ENCODE results near the gene ZNF20.
"Not testable (repeated sequence)": the region's sequence is repeated elsewhere in the genome, so short reads cannot be mapped to it uniquely, and the experiment has no call there.

ZNF20 gene

DNA sequence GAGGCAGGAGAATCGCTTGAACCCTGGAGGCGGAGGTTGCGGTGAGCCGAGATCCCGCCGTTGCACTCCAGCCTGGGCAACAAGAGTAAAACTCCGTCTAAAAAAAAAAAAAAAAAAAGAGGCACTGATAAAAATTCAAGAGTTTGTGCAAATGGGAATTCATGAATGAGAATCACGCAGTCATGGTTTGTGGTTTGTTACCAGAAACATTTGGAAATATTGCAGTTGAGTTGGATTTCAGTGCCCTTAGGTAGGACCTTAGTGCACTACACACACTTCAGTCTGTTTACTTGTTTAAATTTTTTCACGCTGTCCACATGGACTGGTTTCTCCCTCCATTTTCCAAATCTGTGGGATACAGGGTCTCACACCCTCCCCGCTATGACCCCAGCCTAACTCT is 47.2 kb downstream of the ZNF20 start:
- ChIA-PET CTCF (no interaction called here), POLR2A (no interaction called here)
- TF ChIP-seq FOXM1 (IDR thresholded peaks at IDR 0.05; ENCODE audit: borderline replicate concordance) (no peak), ARNT (IDR thresholded peaks at IDR 0.05) (no peak), FOXK2 (IDR thresholded peaks at IDR 0.05) (no peak), SUZ12 (IDR thresholded peaks at IDR 0.05) (no peak), ELF4 (IDR thresholded peaks at IDR 0.05) (no peak), FOXA1 (IDR thresholded peaks at IDR 0.05) (no peak), HDGF (IDR thresholded peaks at IDR 0.05; ENCODE audit: borderline replicate concordance) (no peak), ZNF384 (IDR thresholded peaks at IDR 0.05) (no peak), L3MBTL2 (conservative IDR thresholded peaks at IDR 0.05) (no peak), CTBP1 (IDR thresholded peaks at IDR 0.05; ENCODE audit: borderline replicate concordance) (no peak), SP1 (IDR thresholded peaks at IDR 0.05) (no peak), LEF1 (IDR thresholded peaks at IDR 0.05; ENCODE audit: borderline replicate concordance) (no peak), BHLHE40 (IDR thresholded peaks at IDR 0.05; ENCODE audit: borderline replicate concordance) (no peak), TARDBP (IDR thresholded peaks at IDR 0.05) (no peak), NFRKB (IDR thresholded peaks at IDR 0.05) (no peak)
- TF ChIP-seq, protein P1, sequence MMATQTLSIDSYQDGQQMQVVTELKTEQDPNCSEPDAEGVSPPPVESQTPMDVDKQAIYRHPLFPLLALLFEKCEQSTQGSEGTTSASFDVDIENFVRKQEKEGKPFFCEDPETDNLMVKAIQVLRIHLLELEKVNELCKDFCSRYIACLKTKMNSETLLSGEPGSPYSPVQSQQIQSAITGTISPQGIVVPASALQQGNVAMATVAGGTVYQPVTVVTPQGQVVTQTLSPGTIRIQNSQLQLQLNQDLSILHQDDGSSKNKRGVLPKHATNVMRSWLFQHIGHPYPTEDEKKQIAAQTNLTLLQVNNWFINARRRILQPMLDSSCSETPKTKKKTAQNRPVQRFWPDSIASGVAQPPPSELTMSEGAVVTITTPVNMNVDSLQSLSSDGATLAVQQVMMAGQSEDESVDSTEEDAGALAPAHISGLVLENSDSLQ (IDR thresholded peaks at IDR 0.05): no peak
- DNase-seq (ENCODE audit: extremely low spot score): no peak

DNA sequence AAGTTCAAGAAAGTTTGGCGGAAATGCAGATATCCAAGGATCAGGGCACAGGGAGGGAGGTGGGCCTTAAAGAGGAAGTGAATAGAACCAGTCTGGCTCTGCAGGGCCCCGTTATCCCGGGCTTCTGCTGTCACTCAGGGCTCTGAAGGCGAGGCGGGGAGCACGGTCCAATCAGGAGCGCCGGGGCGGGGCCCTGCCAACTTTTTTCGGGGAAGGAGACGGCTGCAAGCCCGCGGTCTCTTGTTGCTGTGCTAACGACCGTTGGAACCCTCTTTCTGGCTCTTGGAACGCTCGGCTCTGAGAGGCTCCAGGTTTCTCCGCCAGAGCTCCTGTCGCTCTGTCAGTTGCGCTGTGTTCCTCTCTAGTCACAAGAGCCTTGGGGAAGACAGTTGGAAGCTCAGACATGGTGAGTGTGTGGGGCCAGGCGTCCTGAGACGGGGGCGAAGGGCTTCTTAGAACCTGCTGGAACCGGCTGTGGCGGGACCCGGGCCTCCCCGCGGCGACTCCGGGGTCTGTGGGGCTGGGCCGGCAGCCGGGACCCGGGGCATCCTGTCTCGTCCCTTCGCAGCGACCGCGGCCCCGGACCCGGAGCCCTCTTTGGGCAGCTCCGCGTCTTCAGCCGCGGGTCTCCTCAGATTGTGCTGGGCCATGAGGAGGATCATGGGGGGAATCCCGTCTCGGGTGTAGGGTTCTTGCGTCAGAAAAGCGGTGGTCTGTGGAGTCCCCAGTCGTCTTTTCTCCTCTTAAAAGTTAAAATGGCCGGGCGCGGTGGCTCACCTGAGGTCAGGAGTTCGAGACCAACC is 47.9 kb downstream of the ZNF20 start:
- no peak for DNase-seq (ENCODE audit: extremely low spot score)
- POLR2A ChIA-PET: no interaction called here

DNA sequence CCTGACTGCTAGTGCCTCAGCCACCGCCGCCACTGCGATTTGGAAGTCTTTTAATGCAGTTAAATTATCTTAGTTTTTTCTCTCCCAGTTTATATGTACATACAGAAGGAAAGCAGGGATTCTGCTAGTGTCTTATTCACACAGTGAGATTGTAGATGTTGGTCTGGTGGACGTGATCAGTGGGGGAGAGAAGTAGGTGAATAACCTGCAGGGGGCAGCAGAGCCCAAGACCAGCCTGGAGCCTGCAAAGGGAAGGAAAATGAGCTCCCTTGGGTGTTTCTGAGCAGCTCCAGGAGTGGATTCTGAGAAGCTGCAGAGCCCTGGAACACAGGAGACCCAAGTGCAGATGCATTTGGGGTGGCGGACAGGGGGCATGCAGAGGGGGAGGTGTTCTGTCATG is 49.3 kb downstream of the ZNF20 start:
- no peak for DNase-seq (ENCODE audit: extremely low spot score)
- TF ChIP-seq SUZ12 (IDR thresholded peaks at IDR 0.05) (no peak), BHLHE40 (IDR thresholded peaks at IDR 0.05; ENCODE audit: borderline replicate concordance) (no peak), NFRKB (IDR thresholded peaks at IDR 0.05) (no peak), LEF1 (IDR thresholded peaks at IDR 0.05; ENCODE audit: borderline replicate concordance) (no peak), FOXK2 (IDR thresholded peaks at IDR 0.05) (no peak), ZNF384 (IDR thresholded peaks at IDR 0.05) (no peak), FOXM1 (IDR thresholded peaks at IDR 0.05; ENCODE audit: borderline replicate concordance) (no peak), ELF4 (IDR thresholded peaks at IDR 0.05) (no peak), CTBP1 (IDR thresholded peaks at IDR 0.05; ENCODE audit: borderline replicate concordance) (no peak), ARNT (IDR thresholded peaks at IDR 0.05) (no peak), HDGF (IDR thresholded peaks at IDR 0.05; ENCODE audit: borderline replicate concordance) (no peak)
- TF ChIP-seq, protein P1 (IDR thresholded peaks at IDR 0.05): no peak
- ChIA-PET POLR2A (no interaction called here), CTCF (interaction anchor here (0.6 kb wide), 1 partner anchor 12 kb away, joined by 3 read pairs; no protein-coding TSS in a partner anchor)

More for the DNA sequence above, 47.9 kb downstream of the ZNF20 start:
- TF ChIP-seq SP1 (IDR thresholded peaks at IDR 0.05) (no peak), SUZ12 (IDR thresholded peaks at IDR 0.05) (no peak), NFRKB (IDR thresholded peaks at IDR 0.05) (no peak), FOXK2 (IDR thresholded peaks at IDR 0.05) (no peak), FOXM1 (IDR thresholded peaks at IDR 0.05; ENCODE audit: borderline replicate concordance) (no peak), FOXA1 (IDR thresholded peaks at IDR 0.05) (no peak), ZNF384 (IDR thresholded peaks at IDR 0.05) (no peak), TARDBP (IDR thresholded peaks at IDR 0.05) (no peak), LEF1 (IDR thresholded peaks at IDR 0.05; ENCODE audit: borderline replicate concordance) (no peak), BHLHE40 (IDR thresholded peaks at IDR 0.05; ENCODE audit: borderline replicate concordance) (no peak), L3MBTL2 (conservative IDR thresholded peaks at IDR 0.05) (no peak), ELF4 (IDR thresholded peaks at IDR 0.05) (no peak), ARNT (IDR thresholded peaks at IDR 0.05) (no peak), CTBP1 (IDR thresholded peaks at IDR 0.05; ENCODE audit: borderline replicate concordance) (no peak), HDGF (IDR thresholded peaks at IDR 0.05; ENCODE audit: borderline replicate concordance) (no peak)
- TF ChIP-seq, protein P1 (IDR thresholded peaks at IDR 0.05): no peak
- CTCF ChIA-PET: no interaction called here

DNA sequence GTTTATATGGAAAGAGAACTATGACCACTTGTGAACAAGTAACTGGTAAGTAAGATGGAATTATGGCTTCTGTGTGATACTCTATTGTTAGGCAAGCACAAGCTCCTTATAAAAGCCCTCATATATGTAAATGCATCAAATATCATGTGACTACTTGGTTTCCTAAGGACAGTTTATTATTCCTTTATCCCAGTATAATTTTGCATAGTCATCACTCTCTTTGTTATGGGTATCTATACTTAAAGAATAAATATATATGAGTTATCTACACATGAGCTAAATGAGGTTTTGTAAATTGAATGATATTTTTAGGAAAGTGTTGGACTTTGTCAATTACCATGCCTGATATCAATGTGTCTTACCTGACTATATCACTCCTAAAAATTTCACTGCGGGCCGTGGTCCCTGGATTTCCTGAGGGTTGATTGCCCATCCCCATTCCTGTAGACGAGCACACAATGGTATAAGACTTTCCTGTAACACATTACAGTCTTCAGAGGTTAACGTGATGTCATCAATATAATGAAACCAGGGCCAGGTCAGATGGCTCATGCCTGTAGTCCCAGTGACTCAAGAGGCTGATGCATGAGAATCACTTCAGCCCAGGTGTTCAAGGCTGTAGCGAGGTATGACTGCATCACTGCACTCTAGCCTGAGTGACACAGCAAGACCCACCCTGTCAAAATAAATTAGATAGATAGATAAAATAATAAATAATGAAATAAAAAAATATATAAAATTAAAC is 54.9 kb downstream of the ZNF20 start:
- no peak for DNase-seq (ENCODE audit: extremely low spot score)
- no peak for TF ChIP-seq FOXM1 (IDR thresholded peaks at IDR 0.05; ENCODE audit: borderline replicate concordance)
- TF ChIP-seq L3MBTL2 (conservative IDR thresholded peaks at IDR 0.05): no peak
- no peak for TF ChIP-seq SP1 (IDR thresholded peaks at IDR 0.05)
- TF ChIP-seq, protein P1 (IDR thresholded peaks at IDR 0.05): no peak
- TF ChIP-seq FOXK2 (IDR thresholded peaks at IDR 0.05): no peak
- no peak for TF ChIP-seq SUZ12 (IDR thresholded peaks at IDR 0.05)
- ChIA-PET POLR2A (no interaction called here), CTCF (no interaction called here)

DNA sequence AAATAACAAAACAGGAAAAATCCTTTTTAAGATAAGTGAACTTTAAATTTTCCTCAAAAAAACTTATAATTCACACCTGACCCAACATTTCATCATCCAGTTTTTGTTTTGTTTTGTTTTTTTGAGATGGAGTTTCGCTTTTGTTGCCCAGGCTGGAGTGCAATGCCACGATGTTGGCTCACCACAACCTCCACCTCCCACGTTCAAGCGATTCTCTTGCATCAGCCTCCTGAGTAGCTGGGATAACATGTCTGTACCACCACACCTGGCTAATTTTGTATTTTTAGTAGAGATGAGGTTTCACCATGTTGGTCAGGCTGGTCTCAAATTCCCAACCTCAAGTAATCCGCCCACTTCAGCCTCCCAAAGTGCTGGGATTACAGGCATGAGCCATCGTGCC is 56.8 kb downstream of the ZNF20 start:
- DNase-seq (ENCODE audit: extremely low spot score); CTCF ChIA-PET; POLR2A ChIA-PET: not testable (repeated sequence)
